ENCODE data around the gene BTBD6.
"Not testable (repeated sequence)": the region's sequence is repeated elsewhere in the genome, so short reads cannot be mapped to it uniquely, and the experiment has no call there.

The BTBD6 gene

GRCh38 chr14:105287249-105288102 lies 39.1 kb downstream of the BTBD6 start:
- CTCF ChIA-PET, result no interaction called here
- DNase-seq (ENCODE audit: extremely low spot score), result no peak
- TF ChIP-seq BHLHE40 (IDR thresholded peaks at IDR 0.05; ENCODE audit: borderline replicate concordance) (no peak), HDGF (IDR thresholded peaks at IDR 0.05; ENCODE audit: borderline replicate concordance) (no peak), CTBP1 (IDR thresholded peaks at IDR 0.05; ENCODE audit: borderline replicate concordance) (no peak), TARDBP (IDR thresholded peaks at IDR 0.05) (no peak), FOXK2 (IDR thresholded peaks at IDR 0.05) (no peak), LEF1 (IDR thresholded peaks at IDR 0.05; ENCODE audit: borderline replicate concordance) (no peak), NFRKB (IDR thresholded peaks at IDR 0.05) (no peak), ELF4 (IDR thresholded peaks at IDR 0.05) (no peak), L3MBTL2 (conservative IDR thresholded peaks at IDR 0.05) (no peak), SP1 (IDR thresholded peaks at IDR 0.05) (no peak), ARNT (IDR thresholded peaks at IDR 0.05) (no peak), PKNOX1 (IDR thresholded peaks at IDR 0.05) (no peak), SUZ12 (IDR thresholded peaks at IDR 0.05) (no peak), FOXM1 (IDR thresholded peaks at IDR 0.05; ENCODE audit: borderline replicate concordance) (no peak), ZNF384 (IDR thresholded peaks at IDR 0.05) (no peak), FOXA1 (IDR thresholded peaks at IDR 0.05) (no peak)
- POLR2A ChIA-PET, result no interaction called here

DNA sequence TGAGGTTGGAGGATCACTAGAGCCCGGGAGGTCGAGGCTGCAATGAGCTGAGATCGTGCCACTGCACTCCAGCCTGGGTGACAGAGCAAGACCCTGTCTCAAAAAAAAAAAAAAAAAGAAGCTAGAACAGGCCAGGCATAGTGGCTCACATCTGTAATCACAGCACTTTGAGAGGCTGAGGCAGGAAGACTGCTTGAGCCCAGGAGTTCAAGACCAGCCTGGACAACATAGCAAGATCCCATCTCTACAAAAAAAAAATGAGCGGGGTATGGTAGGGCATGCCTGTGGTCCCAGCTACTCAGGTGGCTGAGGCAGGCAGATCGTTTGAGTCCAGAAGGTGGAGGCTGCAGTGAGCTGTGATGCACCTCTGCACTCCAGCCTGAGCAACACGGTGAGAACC lies 40.6 kb downstream of the BTBD6 start:
- CTCF ChIA-PET; DNase-seq (ENCODE audit: extremely low spot score): not testable (repeated sequence)
- POLR2A ChIA-PET, result interaction anchor here (0.9 to 1.4 kb wide), 2 partner anchors 11 to 12 kb away, joined by 3 to 5 read pairs; partner anchors contain the start of gene BRF1

- ChIA-PET CTCF (interaction anchor here (0.6 to 1.0 kb wide), 3 partner anchors 10 to 115 kb away, joined by 3 read pairs; partner anchors contain the start of gene BRF1), POLR2A (interaction anchor here (2.0 kb wide), 1 partner anchor 24 kb away, joined by 6 read pairs; the partner anchor contains the start of gene PACS2)
- no peak for TF ChIP-seq FOXA1 (IDR thresholded peaks at IDR 0.05)
- TF ChIP-seq FOXK2 (IDR thresholded peaks at IDR 0.05), result no peak
- TF ChIP-seq BHLHE40 (IDR thresholded peaks at IDR 0.05; ENCODE audit: borderline replicate concordance), result no peak
- TF ChIP-seq SP1 (IDR thresholded peaks at IDR 0.05), result no peak
- TF ChIP-seq CTBP1 (IDR thresholded peaks at IDR 0.05; ENCODE audit: borderline replicate concordance), result no peak
- no peak for TF ChIP-seq ELF4 (IDR thresholded peaks at IDR 0.05)
- TF ChIP-seq PKNOX1 (IDR thresholded peaks at IDR 0.05), result no peak
- TF ChIP-seq TARDBP (IDR thresholded peaks at IDR 0.05), result no peak
- TF ChIP-seq SUZ12 (IDR thresholded peaks at IDR 0.05), result no peak
- no peak for TF ChIP-seq HDGF (IDR thresholded peaks at IDR 0.05; ENCODE audit: borderline replicate concordance)
- no peak for TF ChIP-seq L3MBTL2 (conservative IDR thresholded peaks at IDR 0.05)
- no peak for TF ChIP-seq NFRKB (IDR thresholded peaks at IDR 0.05)
- TF ChIP-seq FOXM1 (IDR thresholded peaks at IDR 0.05; ENCODE audit: borderline replicate concordance), result no peak
- TF ChIP-seq ARNT (IDR thresholded peaks at IDR 0.05), result no peak
- DNase-seq (ENCODE audit: extremely low spot score), result no peak
These were observed 42.5 kb downstream of the BTBD6 start for GRCh38 chr14:105290621-105291346.

- TF ChIP-seq HDGF (IDR thresholded peaks at IDR 0.05; ENCODE audit: borderline replicate concordance), result no peak
- TF ChIP-seq BHLHE40 (IDR thresholded peaks at IDR 0.05; ENCODE audit: borderline replicate concordance), result no peak
- no peak for TF ChIP-seq ELF4 (IDR thresholded peaks at IDR 0.05)
- TF ChIP-seq PKNOX1 (IDR thresholded peaks at IDR 0.05), result no peak
- no peak for TF ChIP-seq ARNT (IDR thresholded peaks at IDR 0.05)
- TF ChIP-seq NFRKB (IDR thresholded peaks at IDR 0.05), result no peak
- no peak for TF ChIP-seq FOXA1 (IDR thresholded peaks at IDR 0.05)
- no peak for TF ChIP-seq SP1 (IDR thresholded peaks at IDR 0.05)
- TF ChIP-seq CTBP1 (IDR thresholded peaks at IDR 0.05; ENCODE audit: borderline replicate concordance), result no peak
- TF ChIP-seq TARDBP (IDR thresholded peaks at IDR 0.05), result no peak
- TF ChIP-seq ZNF384 (IDR thresholded peaks at IDR 0.05), result no peak
- TF ChIP-seq L3MBTL2 (conservative IDR thresholded peaks at IDR 0.05), result no peak
- no peak for TF ChIP-seq FOXM1 (IDR thresholded peaks at IDR 0.05; ENCODE audit: borderline replicate concordance)
- TF ChIP-seq LEF1 (IDR thresholded peaks at IDR 0.05; ENCODE audit: borderline replicate concordance), result no peak
- no peak for TF ChIP-seq FOXK2 (IDR thresholded peaks at IDR 0.05)
- TF ChIP-seq SUZ12 (IDR thresholded peaks at IDR 0.05), result no peak
- ChIA-PET CTCF (interaction anchor here (0.5 kb wide), 1 partner anchor 27 kb away, joined by 3 read pairs; no protein-coding TSS in a partner anchor), POLR2A (interaction anchor here (1.5 kb wide), 1 partner anchor 8 kb away, joined by 6 read pairs; the partner anchor contains the start of gene BRF1)
- DNase-seq (ENCODE audit: extremely low spot score), result no peak
These were observed 44.7 kb downstream of the BTBD6 start for GRCh38 chr14:105292826-105293711.

DNA sequence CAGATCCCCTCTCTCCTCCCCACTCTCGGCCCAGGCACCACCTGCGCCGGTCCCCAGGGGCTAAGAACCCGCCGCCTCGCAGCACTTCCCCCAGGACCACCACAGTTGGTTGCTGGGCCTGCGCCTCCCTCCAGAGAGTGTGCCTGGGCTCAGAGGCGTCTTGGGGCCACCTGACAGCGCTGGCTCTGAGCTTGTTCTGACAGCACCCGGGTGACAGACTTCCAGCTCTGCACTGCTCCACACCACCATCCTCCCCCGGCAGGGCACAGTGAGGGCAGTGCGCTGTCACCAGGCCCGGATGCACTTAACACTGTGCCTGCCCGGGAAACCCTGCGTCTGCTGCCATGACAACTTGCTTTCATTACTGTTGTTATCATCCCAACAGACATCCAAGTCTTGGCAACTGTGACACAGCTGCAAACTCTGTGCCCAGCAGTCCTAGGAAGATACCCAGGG lies 45.8 kb downstream of the BTBD6 start:
- DNase-seq (ENCODE audit: extremely low spot score), result no peak
- TF ChIP-seq L3MBTL2 (conservative IDR thresholded peaks at IDR 0.05) (no peak), FOXA1 (IDR thresholded peaks at IDR 0.05) (no peak), FOXK2 (IDR thresholded peaks at IDR 0.05) (no peak), HDGF (IDR thresholded peaks at IDR 0.05; ENCODE audit: borderline replicate concordance) (no peak), ZNF384 (IDR thresholded peaks at IDR 0.05) (no peak)
- POLR2A ChIA-PET, result no interaction called here
- CTCF ChIA-PET, result interaction anchor here (0.6 kb wide), 1 partner anchor 208 kb away, joined by 3 read pairs; no protein-coding TSS in a partner anchor

- POLR2A ChIA-PET; CTCF ChIA-PET; DNase-seq (ENCODE audit: extremely low spot score): not testable (repeated sequence)
These were observed 49.0 kb downstream of the BTBD6 start for GRCh38 chr14:105297311-105297710.

Measured in HEK293T (cell line).